ENCODE results near the gene ADGRF5.

The ADGRF5 gene

GRCh38 chr6:46808806-46809205 lies 112.9 kb downstream of the ADGRF5 start:
- Histone ChIP-seq H3K9me3 (ENCODE audit: insufficient read depth, low read length) (no peaks in the 10 kb centered on the region), H3K27ac (ENCODE audit: low read length) (no peak overlapping the region), H2AFZ (ENCODE audit: low read depth, low read length) (no peak overlapping the region; the same call in 1 of the 2 replicates), H3K79me2 (ENCODE audit: low read length) (no peaks in the 10 kb centered on the region), H3K4me1 (ENCODE audit: low read length) (peaks cover 3% of the 10 kb centered on the region; the same call in 1 of the 2 replicates), H3K9ac (ENCODE audit: low read length) (no peak overlapping the region), H3K4me2 (ENCODE audit: low read length) (no peak overlapping the region; the same call in 1 of the 2 replicates), H3K4me3 (ENCODE audit: low read length) (no peak overlapping the region), H3K27me3 (ENCODE audit: low read depth, low read length) (peaks cover 19% of the 10 kb centered on the region), H3K36me3 (replicated peaks; ENCODE audit: low read depth, low read length) (no peaks in the 10 kb centered on the region), H4K20me1 (ENCODE audit: insufficient read depth, low read length) (no peaks in the 10 kb centered on the region)
- TF ChIP-seq EZH2phosphoT487 (IDR thresholded peaks at IDR 0.05; ENCODE audit: low read depth) = no peak
- TF ChIP-seq CTCF (IDR thresholded peaks at IDR 0.05; ENCODE audit: low read depth, low read length) = no peak
